ENCODE measurements around the gene VAV3.

VAV3 gene

DNA sequence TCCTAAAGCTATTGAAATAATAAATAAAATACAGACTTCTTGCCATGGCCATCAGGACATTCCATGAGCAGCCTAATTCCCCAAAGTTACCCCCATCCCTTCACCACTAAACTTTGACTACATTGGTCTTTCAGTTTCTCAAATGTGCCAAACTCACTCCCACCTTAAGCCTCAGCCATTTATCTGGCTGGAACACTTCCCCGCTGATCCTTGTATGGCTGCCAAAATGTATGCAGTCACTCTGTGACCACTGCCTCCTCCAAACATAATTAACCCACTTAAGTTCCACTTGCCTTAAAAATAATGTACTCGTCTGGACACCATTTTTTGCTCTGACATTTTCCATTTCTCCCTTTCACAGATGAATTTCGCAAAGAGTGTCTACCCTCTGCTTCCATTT, 416.7 kb downstream of the VAV3 start:
- DNase-seq (ENCODE audit: low read depth, low spot score): no peak
- ChIA-PET CTCF (interaction anchor here (3.0 to 3.7 kb wide), 2 partner anchors 19 to 271 kb away, joined by 11 to 17 read pairs; no protein-coding TSS in a partner anchor), POLR2A (no interaction called here)
- H3K4me3 ChIP-seq (ENCODE audit: low read depth, low read length): no peak overlapping the region
- no peak for TF ChIP-seq CTCF (IDR thresholded peaks at IDR 0.05; ENCODE audit: insufficient read depth, low read length, missing control alignments)

DNA sequence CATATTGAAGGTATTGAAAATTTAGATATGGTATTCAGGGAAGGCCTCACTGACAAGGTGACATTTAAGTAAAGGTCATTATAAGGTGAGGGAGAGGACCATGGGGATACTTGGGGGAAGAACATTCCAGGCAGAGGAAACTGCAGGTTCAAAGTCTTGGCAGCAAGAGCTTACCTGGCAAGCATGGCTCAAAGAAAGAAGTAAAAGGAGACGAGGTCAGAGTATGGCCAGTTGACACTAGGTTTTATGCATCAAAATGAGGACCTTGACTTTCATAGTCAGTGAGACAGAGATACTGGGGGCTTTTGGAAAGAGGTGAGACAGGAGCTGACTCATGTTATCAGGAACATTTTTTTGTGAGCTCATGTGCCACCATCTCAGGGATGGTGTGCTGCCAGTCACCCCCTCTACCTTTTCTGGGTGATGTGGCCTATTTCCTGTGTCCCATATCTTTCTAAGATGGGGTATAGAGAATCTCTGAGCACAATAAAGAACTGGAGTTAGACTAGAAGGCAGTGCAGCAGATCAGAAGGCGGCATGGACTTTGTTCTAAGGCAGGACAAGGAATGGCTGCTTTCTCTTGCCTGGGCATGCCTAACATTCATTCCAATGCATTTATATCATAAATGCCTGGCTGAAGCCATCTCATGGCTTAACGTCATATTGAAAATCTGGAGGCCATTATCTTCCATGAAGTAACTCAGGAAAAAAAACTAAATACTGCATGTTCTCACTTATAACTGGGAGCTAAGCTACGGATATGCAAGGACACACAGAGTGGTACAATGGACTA, 417.4 kb downstream of the VAV3 start:
- DNase-seq (ENCODE audit: low read depth, low spot score): no peak
- CTCF ChIA-PET: interaction anchor here (1.6 to 3.7 kb wide), 3 partner anchors 14 to 271 kb away, joined by 4 to 17 read pairs (median 11); no protein-coding TSS in a partner anchor
- H3K4me3 ChIP-seq (ENCODE audit: low read depth, low read length): no peak overlapping the region
- TF ChIP-seq CTCF (IDR thresholded peaks at IDR 0.05; ENCODE audit: insufficient read depth, low read length, missing control alignments): no peak
- POLR2A ChIA-PET: no interaction called here

DNA sequence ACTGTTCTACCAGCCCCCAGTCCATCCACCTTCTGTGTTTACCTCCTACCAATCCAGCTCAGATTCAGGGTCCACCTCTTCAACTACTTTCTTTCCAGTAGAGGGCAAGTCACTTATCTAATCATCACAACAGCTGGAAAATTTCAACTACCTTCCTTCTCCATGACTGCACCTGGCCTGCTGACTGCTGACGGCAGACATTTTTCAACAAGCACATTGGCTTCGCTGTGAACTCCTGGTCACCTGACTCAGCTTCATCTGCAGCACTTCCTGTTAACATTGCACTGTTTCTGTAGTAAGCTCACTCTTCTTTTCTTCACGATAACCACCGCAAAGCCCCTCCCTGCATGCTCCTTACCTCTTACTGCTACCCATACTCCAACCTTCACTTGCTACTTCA, 418.4 kb downstream of the VAV3 start:
- ChIA-PET CTCF (interaction anchor here (1.6 to 3.7 kb wide), 3 partner anchors 13 to 270 kb away, joined by 4 to 17 read pairs (median 11); no protein-coding TSS in a partner anchor), POLR2A (no interaction called here)
- DNase-seq (ENCODE audit: low read depth, low spot score): no peak
- H3K4me3 ChIP-seq (ENCODE audit: low read depth, low read length): no peak overlapping the region
- TF ChIP-seq CTCF (IDR thresholded peaks at IDR 0.05; ENCODE audit: insufficient read depth, low read length, missing control alignments): no peak

GRCh38 chr1:107545879-107546278, 419.1 kb downstream of the VAV3 start:
- no peak for TF ChIP-seq CTCF (IDR thresholded peaks at IDR 0.05; ENCODE audit: insufficient read depth, low read length, missing control alignments)
- DNase-seq (ENCODE audit: low read depth, low spot score): no peak
- no peak overlapping the region for H3K4me3 ChIP-seq (ENCODE audit: low read depth, low read length)
- ChIA-PET CTCF (interaction anchor here (3.0 to 3.7 kb wide), 2 partner anchors 16 to 269 kb away, joined by 11 to 17 read pairs; no protein-coding TSS in a partner anchor), POLR2A (no interaction called here)

GRCh38 chr1:107545056-107545577, 419.9 kb downstream of the VAV3 start:
- DNase-seq (ENCODE audit: low read depth, low spot score): no peak
- ChIA-PET CTCF (interaction anchor here (1.2 kb wide), 1 partner anchor 15 kb away, joined by 4 read pairs; no protein-coding TSS in a partner anchor), POLR2A (no interaction called here)
- H3K4me3 ChIP-seq (ENCODE audit: low read depth, low read length): no peak overlapping the region
- no peak for TF ChIP-seq CTCF (IDR thresholded peaks at IDR 0.05; ENCODE audit: insufficient read depth, low read length, missing control alignments)

DNA sequence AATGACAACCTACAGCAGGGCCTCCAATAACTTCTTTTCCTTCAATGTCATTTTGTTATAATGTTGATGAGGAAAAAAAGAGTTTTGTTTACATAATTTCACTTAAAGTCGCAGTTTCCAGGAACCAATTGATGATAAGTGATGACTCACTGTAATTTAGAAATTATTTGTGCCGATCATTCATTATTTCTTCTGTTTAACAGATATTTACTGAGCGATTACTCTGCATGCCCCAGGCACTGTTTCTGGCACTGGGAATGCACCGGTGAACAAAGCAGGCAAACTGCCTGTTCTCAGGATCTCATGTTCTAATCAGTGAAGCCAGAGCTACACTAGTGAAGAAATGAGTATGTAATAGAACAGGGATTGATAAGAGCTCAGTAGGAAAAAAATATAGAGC, 420.7 kb downstream of the VAV3 start:
- DNase-seq (ENCODE audit: low read depth, low spot score): no peak
- ChIA-PET POLR2A (no interaction called here), CTCF (interaction anchor here (1.2 kb wide), 1 partner anchor 14 kb away, joined by 4 read pairs; no protein-coding TSS in a partner anchor)
- H3K4me3 ChIP-seq (ENCODE audit: low read depth, low read length): no peak overlapping the region
- no peak for TF ChIP-seq CTCF (IDR thresholded peaks at IDR 0.05; ENCODE audit: insufficient read depth, low read length, missing control alignments)

Data from AG04449 (cell line).